ENCODE data around the gene TNFSF10.

The TNFSF10 gene

GRCh38 chr3:172516318-172517214, 6.7 kb downstream of the TNFSF10 start:
- no peak for DNase-seq

- no peak for DNase-seq
Observed at GRCh38 chr3:172515130-172515918, 7.9 kb downstream of the TNFSF10 start.

- no peak for DNase-seq
Observed at GRCh38 chr3:172514678-172515077, 8.6 kb downstream of the TNFSF10 start.

GRCh38 chr3:172513488-172513887, 9.7 kb downstream of the TNFSF10 start:
- no peak for DNase-seq

- no peak for DNase-seq
Observed at GRCh38 chr3:172511783-172512762, 11.2 kb downstream of the TNFSF10 start.

- no peak for DNase-seq
Observed at GRCh38 chr3:172506094-172506493, 17.1 kb downstream of the TNFSF10 start.

GRCh38 chr3:172501540-172501939, 21.7 kb downstream of the TNFSF10 start:
- no peak for DNase-seq

GRCh38 chr3:172490198-172490669, 33.0 kb downstream of the TNFSF10 start:
- peak; percentile 13 for DNase-seq

GRCh38 chr3:172478116-172478515, 45.1 kb downstream of the TNFSF10 start:
- DNase-seq = no peak

- DNase-seq = no peak
Observed at GRCh38 chr3:172476347-172476746, 46.9 kb downstream of the TNFSF10 start.

- DNase-seq = no peak
Observed at GRCh38 chr3:172475703-172476102, 47.5 kb downstream of the TNFSF10 start.

- DNase-seq = no peak
Observed at GRCh38 chr3:172471903-172472302, 51.3 kb downstream of the TNFSF10 start.

- DNase-seq = no peak
Observed at GRCh38 chr3:172470588-172470987, 52.6 kb downstream of the TNFSF10 start.

GRCh38 chr3:172467170-172467824, 55.9 kb downstream of the TNFSF10 start:
- DNase-seq = no peak

- DNase-seq = no peak
Observed at GRCh38 chr3:172466553-172467130, 56.6 kb downstream of the TNFSF10 start.

GRCh38 chr3:172465281-172465680, 57.9 kb downstream of the TNFSF10 start:
- no peak for DNase-seq

- DNase-seq = no peak
Observed at GRCh38 chr3:172464306-172464705, 58.9 kb downstream of the TNFSF10 start.

GRCh38 chr3:172461530-172462138, 61.6 kb downstream of the TNFSF10 start:
- no peak for DNase-seq

GRCh38 chr3:172456404-172456803, 66.8 kb downstream of the TNFSF10 start:
- DNase-seq = no peak
